Thyroid gland (tissue), 4 donors: ENCODE data around the gene C11orf16.

ENCODE experiments used
- CTCF ChIP-seq, 6 experiments: fragments of 200-600 bp in 3 of 6; fragments of 450-650 bp in 3 of 6; sonication (generic) in 3 of 6; IDR thresholded peaks; one replicate each; pipeline ENCODE4 v1.5.1; 2016 to 2019; ENCODE audit warnings: antibody characterized with exemption in 6 of 6, mild to moderate bottlenecking in 2 of 6, inconsistent platforms in 1 of 6, moderate library complexity in 1 of 6
- POLR2A ChIP-seq, 2 donors: fragments of 450-650 bp; IDR thresholded peaks; one replicate each; pipeline ENCODE4 v1.6.1; 2017; ENCODE audit warnings: antibody characterized with exemption in 2 of 2, mild to moderate bottlenecking in 2 of 2, moderate library complexity in 1 of 2

DNA sequence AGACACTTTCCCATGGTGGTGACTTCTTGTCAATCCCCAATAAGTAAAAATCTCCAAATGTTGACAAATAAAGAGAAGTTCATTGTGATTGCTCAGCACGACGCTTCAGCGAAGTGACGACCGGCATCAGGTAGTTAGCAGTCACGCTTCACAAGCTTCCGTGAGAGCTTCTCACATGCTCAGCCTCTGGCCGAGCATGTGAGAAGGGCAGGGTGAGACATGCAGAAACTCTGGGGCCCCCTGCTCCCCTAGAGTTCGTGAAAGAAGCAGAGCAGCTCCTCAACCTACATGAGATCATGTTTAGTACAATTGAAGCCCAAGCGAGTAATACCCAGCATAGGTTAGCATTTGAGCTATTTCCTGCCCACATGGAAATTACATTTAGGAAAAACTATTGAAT, 4.4 kb upstream of the C11orf16 start:
- TF ChIP-seq CTCF (IDR thresholded peaks at IDR 0.05) (no peak), POLR2A (IDR thresholded peaks at IDR 0.05) (no peak)
